Hematopoietic multipotent progenitor cell treated with erythropoietin and hydrocortisone succinate and interleukin-3 and kit ligand, for 8 days (in vitro differentiated cells): Measurements from ENCODE around the gene PSMG4.

Experiments used
- DNase-seq: peaks from one replicate; pipeline ENCODE4 v3.0.0-alpha.2; 2015

Gene PSMG4

DNA sequence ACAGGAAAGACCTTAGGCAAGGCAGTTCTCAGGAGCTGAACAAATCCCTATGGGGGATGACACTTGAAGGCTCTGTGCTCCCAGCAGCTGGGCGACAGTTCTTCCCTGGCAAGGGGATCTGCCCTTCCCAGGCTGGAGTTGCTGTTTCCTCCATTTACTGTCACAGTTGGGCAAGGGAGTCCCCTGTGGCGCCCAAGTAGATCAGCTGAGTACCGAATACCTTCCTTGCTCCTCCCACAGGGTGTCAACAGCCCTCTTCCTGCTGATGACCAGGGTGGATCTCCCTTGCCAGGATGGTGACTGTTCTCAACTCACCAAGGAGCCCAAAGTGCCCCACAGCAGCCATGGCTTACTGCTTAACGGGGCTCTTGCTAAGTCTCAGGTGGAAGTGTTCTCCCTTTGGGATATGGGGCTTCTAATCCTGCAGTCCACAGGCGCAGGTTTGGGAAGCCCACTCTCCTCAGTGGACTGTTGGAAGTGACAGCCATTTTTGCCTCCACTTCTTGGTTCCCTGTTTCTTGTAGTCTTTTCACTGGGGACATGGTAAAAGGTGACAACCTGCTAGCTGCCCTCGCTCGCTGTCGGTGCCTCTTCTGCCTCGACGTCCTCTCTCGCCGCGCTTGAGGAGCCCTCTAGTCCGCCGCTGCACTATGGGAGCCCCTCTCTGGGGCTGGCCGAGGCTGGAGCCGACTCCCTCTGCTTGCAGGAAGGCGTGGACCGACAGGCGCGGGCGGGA lies 5.7 kb upstream of the PSMG4 start:
- no peak for DNase-seq

DNA sequence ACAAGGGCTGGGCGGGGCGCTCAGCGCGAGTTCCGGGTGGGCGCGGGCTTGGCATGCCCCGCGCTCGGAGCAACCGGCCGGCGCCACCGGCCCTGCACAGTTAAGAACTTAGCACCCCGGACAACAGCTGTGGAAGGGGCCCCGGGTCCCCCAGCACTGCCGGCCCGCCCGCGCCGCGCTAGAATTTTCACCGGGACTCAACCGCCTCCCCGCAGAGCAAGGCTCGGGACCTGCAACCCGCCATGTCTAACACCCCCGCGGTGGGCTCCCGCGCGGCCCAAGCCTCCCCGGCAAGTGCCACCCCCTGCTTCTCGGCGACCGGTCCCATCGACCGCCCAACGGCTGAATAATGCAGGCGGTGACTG lies 5.2 kb upstream of the PSMG4 start:
- DNase-seq, result no peak

DNA sequence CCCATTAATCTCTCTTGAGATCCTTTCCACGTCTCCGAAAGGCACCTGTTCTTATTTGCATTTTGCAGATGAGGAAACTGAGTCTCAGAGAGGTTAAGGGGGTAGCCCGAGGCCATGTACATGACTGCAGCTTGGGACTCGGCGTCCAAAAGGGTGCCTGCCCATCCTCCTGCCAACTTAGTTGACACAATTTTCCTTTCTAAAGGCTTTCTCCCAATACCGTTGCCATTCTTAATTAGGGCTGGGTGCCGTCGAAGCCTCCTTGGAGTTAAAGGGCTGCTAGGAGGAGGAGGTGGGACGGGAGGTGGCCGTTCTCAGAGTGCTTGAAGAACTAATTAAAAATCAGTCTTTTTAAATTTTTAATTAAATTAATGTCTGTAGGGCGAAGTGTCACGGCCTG lies 546 bp upstream of the PSMG4 start:
- DNase-seq, result no peak

DNA sequence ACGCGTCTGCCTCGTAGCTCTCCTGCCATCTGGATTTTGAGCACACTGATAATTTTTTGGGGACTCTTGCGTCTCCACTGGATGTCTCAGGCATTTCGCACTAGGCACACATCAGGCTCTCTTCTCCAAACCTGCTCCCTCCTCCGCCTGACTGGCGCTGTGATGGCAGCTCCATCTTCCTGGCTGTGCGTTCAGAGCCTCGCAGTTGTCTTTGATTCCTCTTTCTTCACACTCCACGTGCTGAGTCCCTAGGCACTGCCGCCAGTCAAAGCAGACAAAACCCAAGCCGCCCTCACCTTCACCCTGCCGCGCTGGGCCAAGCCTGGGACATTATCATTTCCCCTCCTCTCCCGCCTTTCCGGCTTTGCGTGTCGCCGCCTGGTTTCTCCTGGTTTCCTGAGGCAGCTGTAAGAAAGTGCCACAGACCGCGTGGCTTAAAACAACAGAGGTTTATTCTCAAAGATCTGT lies 778 bp downstream of the PSMG4 start:
- DNase-seq, result peak; percentile 69

DNA sequence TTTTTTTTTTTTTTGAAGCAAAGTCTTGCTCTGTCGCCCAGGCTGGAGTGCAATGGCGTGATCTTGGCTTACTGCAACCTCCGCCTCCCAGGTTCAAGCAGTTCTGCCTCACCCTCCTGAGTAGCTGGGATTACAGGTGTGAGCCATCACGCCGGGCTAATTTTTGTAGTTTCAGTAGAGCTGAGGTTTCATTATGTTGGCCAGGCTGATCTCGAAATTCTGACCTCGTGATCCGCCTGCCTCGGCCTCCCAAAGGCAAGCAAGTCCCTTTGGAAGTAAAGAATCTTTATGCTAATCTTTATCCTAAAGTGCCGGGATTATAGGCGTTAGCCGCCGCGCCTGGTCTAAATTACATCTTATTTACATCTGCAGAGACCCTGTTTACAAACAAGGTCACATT lies 1.5 kb downstream of the PSMG4 start:
- no peak for DNase-seq

DNA sequence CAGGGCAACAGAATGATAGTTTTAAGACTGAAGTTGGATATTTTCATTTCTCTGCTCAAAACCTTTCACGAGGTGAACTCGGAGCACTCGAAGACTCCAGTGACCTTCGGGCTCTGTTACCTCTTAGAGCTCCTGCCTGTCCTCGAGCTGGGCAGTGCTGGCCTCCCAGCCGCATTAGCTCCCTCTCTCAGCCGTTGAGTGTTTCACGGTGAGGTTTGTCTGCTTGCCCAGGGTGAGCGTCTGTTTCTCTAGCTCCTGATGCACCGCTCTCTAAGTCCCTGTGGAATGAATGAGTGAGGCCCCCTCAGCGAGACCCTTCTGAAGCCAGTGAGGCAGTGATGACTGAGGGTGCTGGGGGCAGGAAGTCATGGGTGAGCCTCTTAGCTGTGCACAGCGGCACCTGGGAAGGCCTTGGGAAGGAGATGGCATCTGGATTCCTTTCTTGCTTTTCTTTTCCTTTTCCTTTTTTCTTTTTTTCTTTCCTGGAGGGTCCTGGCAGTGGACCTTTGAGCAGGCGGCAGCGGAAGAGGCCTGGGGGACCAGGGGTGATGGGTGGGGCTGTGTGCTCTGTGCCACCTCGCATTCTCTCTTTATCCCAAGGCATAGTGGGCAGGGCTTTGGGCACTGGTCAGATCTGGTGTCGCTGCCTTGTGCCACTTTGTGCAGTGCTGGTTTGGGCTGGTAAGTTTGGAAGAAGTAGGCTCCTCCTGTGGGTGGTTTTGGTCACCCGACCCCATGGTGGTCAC lies 2.2 kb downstream of the PSMG4 start:
- no peak for DNase-seq

DNA sequence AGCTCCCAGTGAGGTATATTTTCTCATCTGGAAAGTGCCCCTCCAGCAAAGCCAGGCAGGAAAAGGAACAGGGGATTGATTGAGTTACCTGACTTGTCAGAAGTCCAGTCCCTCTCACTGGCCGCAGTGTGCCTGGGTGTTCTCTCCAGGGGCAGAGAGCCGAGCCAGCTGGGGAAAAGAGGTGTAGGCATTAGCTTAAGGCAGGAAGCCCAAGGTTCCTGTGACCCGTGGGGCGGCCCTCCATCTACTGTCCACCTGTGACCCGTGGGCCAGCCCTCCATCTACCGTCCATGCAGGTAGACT lies 2.7 kb downstream of the PSMG4 start:
- DNase-seq, result no peak

DNA sequence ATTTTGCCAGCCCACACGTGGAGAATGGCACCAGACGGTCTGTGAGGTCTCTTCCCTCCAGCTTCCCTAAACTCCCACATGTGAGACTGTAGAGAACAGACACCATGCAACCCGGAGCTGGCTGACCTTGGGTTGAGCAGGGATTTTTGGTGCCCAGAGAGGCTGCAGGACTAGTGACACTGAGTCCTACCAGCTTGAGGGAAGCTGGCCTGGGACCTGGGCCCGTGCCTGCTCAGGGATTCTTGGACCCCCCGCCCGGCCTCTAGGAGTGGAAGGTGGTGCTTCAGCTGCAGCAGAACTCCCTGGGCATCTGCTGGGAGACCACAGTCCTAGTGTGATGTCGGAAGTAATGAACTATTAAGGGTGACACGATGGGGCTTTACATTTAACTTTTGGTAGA lies 3.2 kb downstream of the PSMG4 start:
- no peak for DNase-seq

DNA sequence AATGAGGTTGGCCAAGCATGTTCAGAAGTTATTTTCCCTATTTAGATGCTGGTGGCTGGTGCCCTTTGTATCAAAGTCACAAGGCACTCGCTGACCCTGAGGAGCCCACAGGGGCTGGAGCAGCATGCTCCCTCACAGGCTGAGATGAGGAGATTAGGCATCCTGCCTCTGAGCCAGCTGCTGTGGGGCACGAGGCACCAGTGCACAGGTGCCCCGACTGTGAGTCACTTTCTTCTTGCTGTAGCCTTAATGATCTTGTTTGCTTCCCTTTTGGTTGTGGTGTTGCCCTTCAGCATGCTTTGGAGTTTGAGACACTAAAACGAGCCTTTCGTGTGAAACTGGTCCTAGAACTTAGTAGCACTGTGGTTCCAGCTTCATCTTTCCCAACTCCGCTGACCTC lies 4.3 kb downstream of the PSMG4 start:
- peak; percentile 28 for DNase-seq

DNA sequence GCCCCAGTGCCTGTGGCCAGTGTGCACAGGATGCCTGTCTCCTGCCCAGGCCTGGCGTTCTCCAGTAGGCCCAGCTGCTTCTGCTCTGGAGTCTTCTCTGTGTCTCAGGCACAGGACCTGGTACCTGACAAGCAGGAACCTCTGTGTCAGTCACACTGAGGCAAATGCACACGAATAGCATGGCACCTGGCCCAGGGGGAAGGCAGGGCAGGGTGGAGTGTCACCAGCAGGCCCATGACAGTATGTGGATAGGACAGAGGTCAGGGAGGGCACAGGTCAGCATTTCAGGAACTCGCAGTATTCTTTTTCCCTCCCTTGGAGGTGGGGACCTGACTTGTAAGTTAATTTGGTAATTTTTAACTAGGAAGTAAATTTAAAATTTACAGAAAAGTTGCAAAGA lies 5.6 kb downstream of the PSMG4 start:
- DNase-seq, result no peak

DNA sequence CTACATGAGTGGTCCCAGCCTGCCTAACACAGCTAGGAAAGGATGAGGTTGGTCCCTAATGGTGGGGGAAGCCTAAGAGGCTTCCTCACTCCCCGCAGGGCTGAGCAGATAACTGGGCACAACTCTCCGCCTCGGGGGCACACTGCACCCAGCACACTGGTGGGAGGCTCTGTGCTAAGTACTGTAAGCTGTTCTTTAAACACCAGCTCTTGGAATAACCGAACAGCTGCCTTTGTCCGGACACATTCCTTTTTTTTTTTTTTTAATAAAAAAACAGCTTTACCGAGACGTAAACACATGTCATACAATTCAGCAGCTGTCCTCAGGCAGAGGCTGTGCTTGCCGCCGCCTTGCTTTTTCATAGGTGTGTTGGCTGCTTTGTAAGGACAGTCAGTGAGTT lies 6.9 kb downstream of the PSMG4 start:
- DNase-seq, result no peak

DNA sequence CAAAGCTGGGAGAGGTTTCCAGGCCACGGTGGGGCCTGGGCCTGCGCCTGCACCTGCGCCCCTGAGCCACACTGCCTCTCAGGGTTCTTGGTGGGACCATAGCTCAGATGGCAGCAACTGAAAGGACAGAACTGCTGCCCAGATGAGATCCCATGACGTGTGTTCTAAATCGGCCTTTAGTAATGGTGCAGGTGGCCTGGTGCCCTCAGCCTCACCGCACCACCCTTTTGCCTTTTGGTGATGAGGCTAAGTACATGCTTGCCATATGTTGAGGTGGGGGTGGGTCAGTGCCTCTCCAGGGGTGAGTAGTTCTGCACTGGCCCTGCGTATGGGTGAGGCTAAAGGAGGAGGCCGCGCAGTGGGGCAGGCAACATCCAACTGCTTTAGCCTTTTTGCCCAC lies 7.4 kb downstream of the PSMG4 start:
- no peak for DNase-seq

DNA sequence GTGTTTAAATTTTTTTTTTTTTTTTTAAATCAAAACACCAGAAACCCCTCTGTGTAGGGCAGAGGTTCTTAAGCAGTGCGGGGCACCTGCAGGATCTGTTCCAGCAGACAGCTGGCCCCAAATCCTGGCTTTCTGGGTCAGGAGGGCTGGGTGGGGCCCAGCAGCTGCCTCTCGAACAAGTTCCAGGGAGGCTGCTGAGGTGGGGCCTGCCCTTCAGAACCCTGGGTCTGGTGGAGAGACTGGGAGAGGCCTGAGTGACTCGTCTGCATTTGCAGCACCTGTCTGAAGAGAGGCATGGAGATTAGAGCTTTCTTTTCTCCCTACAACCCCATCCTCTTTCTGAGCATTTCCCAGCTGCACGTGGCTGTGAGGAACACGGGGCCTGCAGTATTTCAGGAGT lies 8.4 kb downstream of the PSMG4 start:
- no peak for DNase-seq

DNA sequence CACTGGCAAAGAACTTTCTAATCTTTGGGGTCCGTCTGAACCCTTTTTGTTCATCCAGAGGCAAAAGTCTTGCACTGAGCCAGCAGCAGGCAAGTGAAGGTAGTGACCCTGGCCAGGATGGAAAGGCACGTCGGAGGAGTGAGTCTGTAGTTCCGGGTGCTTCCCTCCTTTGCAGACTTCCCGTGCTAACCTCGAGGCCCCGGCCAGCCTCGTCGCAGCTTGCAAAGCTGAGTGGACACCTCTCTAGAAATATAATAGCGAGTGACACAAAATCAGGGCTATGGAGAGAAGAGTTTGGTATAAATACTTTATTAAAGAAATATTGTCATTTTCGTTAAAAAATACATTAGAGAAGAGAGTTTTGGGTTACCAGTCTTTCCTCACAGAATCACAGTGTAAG lies 9.9 kb downstream of the PSMG4 start:
- DNase-seq, result no peak

DNA sequence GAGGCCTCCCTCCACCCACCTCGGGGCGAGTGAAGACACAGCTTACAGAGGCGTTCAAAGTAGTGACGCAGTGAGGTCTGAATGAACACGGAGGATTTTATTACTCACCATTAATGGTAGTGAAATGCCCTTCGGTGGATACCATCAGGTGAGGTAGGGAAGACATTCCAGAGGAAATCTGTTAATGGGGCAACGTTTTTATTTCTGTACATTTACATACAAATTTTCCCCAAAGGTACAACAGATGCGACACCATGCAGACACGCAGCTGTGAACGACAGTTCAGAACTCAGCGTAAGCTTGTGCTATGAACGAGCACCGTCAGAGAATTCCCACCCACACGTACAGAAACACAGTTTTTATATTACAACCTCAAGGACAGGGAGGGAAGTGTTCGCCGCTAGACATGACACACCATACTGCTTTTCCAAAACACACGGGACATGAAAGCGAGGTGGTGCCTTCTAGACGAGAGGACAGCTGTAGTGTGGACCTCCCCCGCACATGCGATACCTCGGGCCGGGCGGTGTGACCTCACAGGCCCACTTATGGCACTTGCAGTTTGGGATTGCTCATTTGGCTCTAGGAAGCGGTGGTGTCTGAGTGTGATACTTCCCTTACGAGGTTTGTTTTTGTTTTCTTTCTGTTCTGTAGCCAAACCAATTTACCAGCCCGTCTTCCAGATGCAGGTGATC lies 10.7 kb downstream of the PSMG4 start:
- no peak for DNase-seq

DNA sequence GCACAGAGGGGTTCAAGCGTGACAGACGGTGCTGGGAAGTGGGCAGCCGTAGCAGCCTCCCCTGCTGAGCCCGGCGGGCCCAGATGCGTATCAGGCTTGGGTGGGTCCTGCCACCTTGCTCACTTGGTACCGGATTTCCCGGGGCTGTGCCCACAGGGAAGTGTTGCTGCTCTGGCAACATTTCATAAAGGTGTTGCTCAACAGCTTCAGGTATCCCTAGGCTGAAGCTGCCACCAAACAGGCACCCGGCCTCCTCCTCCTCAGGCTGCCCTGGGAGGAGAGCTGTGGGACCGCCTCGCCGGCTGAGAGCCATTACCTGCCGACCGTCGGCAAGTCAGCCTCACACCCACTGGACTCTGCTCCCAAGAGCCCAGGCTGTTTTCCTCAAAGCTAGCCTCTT lies 11.5 kb downstream of the PSMG4 start:
- no peak for DNase-seq

DNA sequence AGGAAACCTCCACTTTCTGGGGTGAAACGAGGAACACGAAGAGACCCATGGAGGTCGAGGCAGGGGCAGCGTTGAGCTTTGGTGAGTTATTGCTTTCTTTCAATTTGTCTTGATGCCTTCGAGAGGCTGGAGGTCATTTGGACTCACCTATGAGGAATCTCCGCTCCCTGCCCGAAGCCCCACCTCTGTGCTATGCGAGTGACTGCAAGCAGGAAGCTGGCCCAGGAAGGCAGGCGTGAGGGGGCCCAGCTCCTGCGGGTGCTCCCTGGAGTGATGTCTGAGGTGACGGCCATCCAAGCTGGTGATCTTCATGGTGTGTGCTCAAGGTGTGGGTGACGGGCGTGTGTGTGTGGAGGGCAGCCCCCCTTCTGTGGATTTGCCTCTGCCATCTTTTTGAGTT lies 13.0 kb downstream of the PSMG4 start:
- no peak for DNase-seq

DNA sequence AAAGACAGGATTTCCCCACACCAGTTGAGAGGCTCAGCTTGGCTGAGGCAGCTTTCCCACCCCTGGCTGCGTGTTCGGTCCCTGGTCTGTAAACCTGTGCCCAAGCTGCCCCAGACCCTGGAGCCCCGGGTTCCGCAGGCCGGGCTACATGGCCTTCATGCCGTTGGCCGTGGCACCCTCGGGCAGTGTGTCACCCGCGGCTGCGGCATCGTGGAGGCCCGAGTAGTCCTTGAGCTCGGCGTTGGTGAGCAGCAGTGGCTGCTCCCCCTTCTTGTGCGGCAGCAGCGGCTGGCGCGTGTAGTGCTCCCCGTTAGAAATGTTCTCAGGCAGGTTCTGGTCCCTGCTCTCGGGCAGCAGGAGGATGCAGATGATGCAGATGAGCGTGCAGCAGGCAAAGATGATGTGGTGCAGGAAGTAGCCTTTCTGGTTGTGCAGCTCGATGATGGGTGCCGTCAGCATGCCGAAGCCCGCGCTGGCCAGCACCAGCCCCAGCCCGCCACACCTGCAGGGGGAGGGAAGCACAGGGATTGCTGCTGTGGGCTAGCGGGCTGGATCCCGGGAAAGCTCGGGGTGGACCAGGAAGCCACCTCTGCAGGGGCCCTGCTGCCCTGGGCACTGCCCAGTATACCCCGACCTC lies 14.3 kb downstream of the PSMG4 start:
- DNase-seq, result no peak

DNA sequence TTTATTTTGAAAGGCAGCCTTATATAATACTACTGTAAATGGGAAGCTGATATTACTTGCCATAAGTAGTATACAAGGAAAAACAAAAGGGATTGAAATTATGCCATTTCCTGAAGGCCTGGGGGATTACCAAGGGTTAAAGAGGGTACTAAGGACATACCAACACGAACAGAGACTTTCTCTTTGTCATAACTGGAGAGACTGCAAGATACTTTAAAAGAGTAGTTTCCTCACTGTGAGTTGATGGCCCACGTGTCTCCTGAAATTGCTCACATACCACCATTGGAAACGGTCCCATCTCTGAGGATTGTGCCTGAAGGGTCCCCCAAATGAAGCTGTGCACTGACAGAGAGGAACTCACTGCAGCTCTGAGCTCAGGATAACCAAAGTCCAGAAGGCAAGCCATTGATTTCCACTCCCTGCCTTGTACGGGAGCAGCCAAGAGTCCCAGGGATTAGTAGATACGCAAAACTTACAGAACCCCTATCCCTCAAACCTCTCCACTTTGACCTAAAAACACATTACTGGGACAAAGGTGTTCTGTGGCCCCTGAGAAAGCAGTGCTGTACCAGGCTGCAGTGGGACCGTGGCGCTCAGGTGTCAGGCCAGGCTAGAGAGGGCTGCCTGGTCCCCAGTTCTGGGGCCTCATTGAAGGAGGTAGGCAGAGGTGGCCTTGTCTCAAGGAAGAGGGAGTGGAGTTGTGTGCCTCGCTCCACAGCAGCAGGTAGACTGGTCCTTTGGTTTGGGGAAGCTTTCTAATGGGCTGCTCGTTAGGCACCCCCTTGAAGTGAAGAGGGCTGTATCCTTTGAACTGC lies 15.2 kb downstream of the PSMG4 start:
- DNase-seq, result no peak

DNA sequence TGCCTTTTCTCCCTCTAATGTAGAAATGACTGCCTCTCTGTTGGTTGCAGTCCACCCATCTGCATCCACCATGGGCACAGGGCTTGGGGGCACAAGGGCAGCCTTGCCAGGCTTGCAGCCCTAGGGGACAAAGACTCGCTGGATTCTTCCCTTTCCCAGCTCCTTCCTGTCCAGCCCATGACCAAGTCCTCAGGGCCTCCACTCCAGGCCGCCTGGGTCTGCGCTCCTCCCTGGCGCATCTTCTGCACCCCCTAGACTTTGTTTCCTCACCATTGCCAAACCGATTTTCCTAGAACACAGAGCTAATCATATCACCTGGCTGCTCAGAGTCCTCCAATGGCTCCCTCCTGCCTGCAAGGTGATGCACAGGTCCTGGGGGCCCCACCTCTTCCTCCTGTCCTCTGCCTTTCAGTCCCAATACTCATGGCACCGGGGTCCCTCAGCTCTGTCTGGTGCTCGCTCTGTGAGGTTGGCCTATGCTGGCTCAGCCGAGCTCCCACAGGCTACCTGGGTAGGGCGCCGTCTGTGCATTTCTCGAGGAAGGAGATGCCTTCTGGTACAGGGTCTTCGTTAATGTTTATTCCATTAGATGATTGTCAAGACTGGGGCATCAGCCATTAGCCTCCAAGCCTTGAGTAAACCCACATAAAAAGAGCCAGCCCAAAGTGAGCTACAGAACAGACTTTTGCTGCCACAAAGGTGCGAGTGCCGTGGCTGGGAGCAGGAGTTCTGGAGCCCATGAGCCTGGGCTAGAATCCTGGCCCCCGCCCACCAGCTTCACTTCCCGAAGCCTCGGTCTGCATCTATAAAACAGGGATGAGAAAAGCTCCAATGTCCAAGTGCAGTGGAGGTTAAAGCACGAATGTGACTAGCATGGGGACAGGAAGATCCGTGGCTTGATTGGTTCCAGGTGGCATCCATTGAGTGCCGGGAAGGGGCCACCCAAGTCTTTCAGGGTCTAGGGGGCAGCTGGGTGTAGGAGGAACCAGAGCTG lies 17.7 kb downstream of the PSMG4 start:
- no peak for DNase-seq

DNA sequence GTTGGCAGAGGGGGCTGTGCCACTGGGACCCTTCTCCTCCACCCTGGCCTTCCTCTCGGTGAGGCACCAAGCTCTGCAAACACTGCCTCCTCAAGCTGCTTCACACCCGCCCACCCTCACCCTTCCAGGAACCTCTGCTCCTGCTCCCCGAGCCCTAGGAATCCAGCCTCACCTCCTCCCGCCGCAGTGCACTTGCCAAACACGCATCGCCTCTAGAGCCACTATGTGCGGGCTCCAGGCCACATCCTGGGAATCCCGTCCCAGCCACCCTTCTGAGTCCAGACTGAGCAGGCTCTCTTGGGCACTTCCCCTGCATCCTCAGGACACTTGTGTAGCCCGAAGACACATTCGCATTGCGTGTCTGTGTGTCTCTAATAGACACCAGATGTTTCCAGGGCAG lies 18.5 kb downstream of the PSMG4 start:
- DNase-seq, result no peak
